ENCODE data around the gene COPE. TPM values are rescaled to one million over a fixed set of nuclear protein-coding genes. Genes with fewer than 3 reads are reported as not detected.

Gene COPE
- total RNA-seq, 1 donor from 2014 or later: 95.2 TPM

DNA sequence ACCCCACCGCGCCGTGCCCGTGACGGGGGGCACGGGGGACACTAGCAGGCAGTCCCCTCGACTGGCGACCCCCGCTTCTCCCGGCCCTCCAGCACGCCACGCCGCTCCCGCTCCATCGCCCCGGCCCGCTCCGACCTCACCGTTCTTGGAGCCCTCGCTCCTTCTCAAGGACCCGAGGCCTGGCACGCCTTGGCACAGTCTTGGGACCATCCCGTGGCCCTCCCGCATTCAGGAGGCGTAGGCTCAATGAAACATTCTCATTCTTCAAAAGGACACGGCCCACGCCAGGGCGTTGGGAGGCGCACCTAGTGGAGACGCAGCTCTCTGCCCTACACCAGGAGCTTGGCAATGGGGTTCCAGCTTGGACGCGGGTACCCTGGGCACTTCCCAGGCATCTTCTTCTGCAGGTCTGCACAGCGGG lies 22.8 kb downstream of the COPE start:
- DNase-seq (ENCODE audit: low spot score): peak; percentile 38

GRCh38 chr19:18895824-18896341 lies 23.3 kb downstream of the COPE start, which contains the start of gene CERS1:
TSS of gene CERS1 (minus strand) at chr19:18896158. CDS start at chr19:18896072, 86 bp downstream.
- Mint-ChIP-seq H3K27me3 (ENCODE audit: insufficient read depth, low read depth) (peaks cover 4% of the 10 kb centered on the region), H3K27ac (no peak within 1 kb of the TSS), H3K4me3 (peak within 1 kb of the TSS; percentile 90), H3K36me3 (peaks cover 1% of the 10 kb centered on the region), H3K4me1 (peaks cover 11% of the 10 kb centered on the region), H3K9me3 (no peaks in the 10 kb centered on the region)
- Histone ChIP-seq H3K4me2 (peak within 1 kb of the TSS; percentile 92), H3K4me3 (peak within 1 kb of the TSS; percentile 95), H3F3A (ENCODE audit: low read depth) (peaks cover 27% of the 10 kb centered on the region), H3K27me3 (peaks cover 14% of the 10 kb centered on the region), H3K4me1 (peaks cover 22% of the 10 kb centered on the region), H4K20me1 (ENCODE audit: low read depth) (peaks cover 36% of the 10 kb centered on the region), H2AFZ (replicated peaks) (peak within 1 kb of the TSS; percentile 82), H3K9me3 (ENCODE audit: low read depth) (no peaks in the 10 kb centered on the region), H3K79me2 (ENCODE audit: low read depth) (no peaks in the 10 kb centered on the region), H3K27ac (no peak within 1 kb of the TSS), H3K9ac (peak within 1 kb of the TSS; percentile 15), H3K36me3 (no peaks in the 10 kb centered on the region)
- peak; percentile 82 for DNase-seq (ENCODE audit: low spot score)
- TF ChIP-seq EZH2phosphoT487 (IDR thresholded peaks at IDR 0.05) (no peak), EZH2 (IDR thresholded peaks at IDR 0.05) (no peak), CTCF (IDR thresholded peaks at IDR 0.05) (no peak)

More for the DNA sequence above, 22.8 kb downstream of the COPE start:
- Histone ChIP-seq H3K4me1 (peaks cover 22% of the 10 kb centered on the region), H3K27me3 (peaks cover 14% of the 10 kb centered on the region), H3K79me2 (ENCODE audit: low read depth) (no peaks in the 10 kb centered on the region), H3K36me3 (no peaks in the 10 kb centered on the region), H4K20me1 (ENCODE audit: low read depth) (peaks cover 36% of the 10 kb centered on the region), H3F3A (ENCODE audit: low read depth) (peaks cover 27% of the 10 kb centered on the region), H3K9ac (no peak overlapping the region), H3K4me2 (peak overlapping the region; percentile 87), H2AFZ (replicated peaks) (peak overlapping the region; percentile 45), H3K9me3 (ENCODE audit: low read depth) (no peaks in the 10 kb centered on the region), H3K27ac (no peak overlapping the region), H3K4me3 (peak overlapping the region; percentile 50)
- peak overlapping the region; percentile 90 for H3K4me3 Mint-ChIP-seq
- TF ChIP-seq EZH2phosphoT487 (IDR thresholded peaks at IDR 0.05): no peak
- TF ChIP-seq CTCF (IDR thresholded peaks at IDR 0.05): no peak
- TF ChIP-seq EZH2 (IDR thresholded peaks at IDR 0.05): no peak
- no peaks in the 10 kb centered on the region for H3K9me3 Mint-ChIP-seq
- H3K27ac Mint-ChIP-seq: no peak overlapping the region
- H3K4me1 Mint-ChIP-seq: peaks cover 11% of the 10 kb centered on the region
- H3K36me3 Mint-ChIP-seq: peaks cover 2% of the 10 kb centered on the region
- peaks cover 6% of the 10 kb centered on the region for H3K27me3 Mint-ChIP-seq (ENCODE audit: insufficient read depth, low read depth)

GRCh38 chr19:18895038-18895823 lies 24.0 kb downstream of the COPE start:
- Histone ChIP-seq H3K9me3 (ENCODE audit: low read depth) (no peaks in the 10 kb centered on the region), H3K79me2 (ENCODE audit: low read depth) (no peaks in the 10 kb centered on the region), H4K20me1 (ENCODE audit: low read depth) (peaks cover 39% of the 10 kb centered on the region), H3K4me2 (peak overlapping the region; percentile 92), H3K4me1 (peaks cover 22% of the 10 kb centered on the region), H3F3A (ENCODE audit: low read depth) (peaks cover 27% of the 10 kb centered on the region), H3K27me3 (peaks cover 14% of the 10 kb centered on the region), H3K4me3 (peak overlapping the region; percentile 95), H3K27ac (no peak overlapping the region), H3K9ac (peak overlapping the region; percentile 15), H2AFZ (replicated peaks) (peak overlapping the region; percentile 82), H3K36me3 (no peaks in the 10 kb centered on the region)
- no peak for TF ChIP-seq EZH2phosphoT487 (IDR thresholded peaks at IDR 0.05)
- peak; percentile 64 for TF ChIP-seq CTCF (IDR thresholded peaks at IDR 0.05)
- no peak for TF ChIP-seq EZH2 (IDR thresholded peaks at IDR 0.05)
- peak overlapping the region; percentile 89 for H3K4me3 Mint-ChIP-seq
- peaks cover 2% of the 10 kb centered on the region for H3K27me3 Mint-ChIP-seq (ENCODE audit: insufficient read depth, low read depth)
- H3K27ac Mint-ChIP-seq: no peak overlapping the region
- H3K4me1 Mint-ChIP-seq: peaks cover 11% of the 10 kb centered on the region
- H3K9me3 Mint-ChIP-seq: no peaks in the 10 kb centered on the region
- peak; percentile 90 for DNase-seq (ENCODE audit: low spot score)
- H3K36me3 Mint-ChIP-seq: peaks cover 2% of the 10 kb centered on the region

Measured in neural progenitor cell (in vitro differentiated cells).